ENCODE data around the gene BET1L. TPM values are rescaled to one million over a fixed set of nuclear protein-coding genes. Genes with fewer than 3 reads are reported as not detected.
A peak's percentile ranks its signal among the peaks of the same experiment; 100 is the strongest.
"Not testable (repeated sequence)": the region's sequence is repeated elsewhere in the genome, so short reads cannot be mapped to it uniquely, and the experiment has no call there.

Gene BET1L
- 5.3 TPM for total RNA-seq

- DNase-seq, result peak; percentile 98
Measured at GRCh38 chr11:207208-207862, at the start of gene BET1L, which contains the start of gene RIC8A. TSS of gene BET1L (minus strand) at chr11:207399. CDS start at chr11:207321, 78 bp downstream. TSS of gene RIC8A (plus strand) at chr11:207708. CDS start at chr11:208855, 1,147 bp downstream.

- no peak for DNase-seq
Measured at GRCh38 chr11:255816-256215, 48.6 kb upstream of the BET1L start.

- no peak for DNase-seq
Measured at GRCh38 chr11:255176-255575, 48.0 kb upstream of the BET1L start.

GRCh38 chr11:253886-254270, 46.7 kb upstream of the BET1L start:
- no peak for DNase-seq

GRCh38 chr11:253160-253885, 46.1 kb upstream of the BET1L start:
- no peak for DNase-seq

GRCh38 chr11:252666-253065, 45.5 kb upstream of the BET1L start:
- DNase-seq, result no peak

- DNase-seq, result no peak
Measured at GRCh38 chr11:251550-251949, 44.4 kb upstream of the BET1L start.

- no peak for DNase-seq
Measured at GRCh38 chr11:250740-251299, 43.6 kb upstream of the BET1L start.

GRCh38 chr11:250274-250673, 43.1 kb upstream of the BET1L start:
- no peak for DNase-seq

- no peak for DNase-seq
Measured at GRCh38 chr11:249062-249461, 41.9 kb upstream of the BET1L start.

GRCh38 chr11:244376-244775, 37.2 kb upstream of the BET1L start:
- DNase-seq, result no peak

- DNase-seq, result no peak
Measured at GRCh38 chr11:241634-242033, 34.4 kb upstream of the BET1L start.

GRCh38 chr11:240315-240714, 33.1 kb upstream of the BET1L start:
- no peak for DNase-seq

GRCh38 chr11:238346-238745, 31.1 kb upstream of the BET1L start:
- not testable (repeated sequence) for DNase-seq

- peak; percentile 76 for DNase-seq
Measured at GRCh38 chr11:236774-237767, 29.9 kb upstream of the BET1L start, which contains the start of gene PSMD13. TSS of gene PSMD13 (plus strand) at chr11:236976. CDS start at chr11:237050, 74 bp downstream.

- peak; percentile 77 for DNase-seq
Measured at GRCh38 chr11:235997-236773, 29.0 kb upstream of the BET1L start, which contains the start of gene SIRT3. TSS of gene SIRT3 (minus strand) at chr11:236342. CDS start at chr11:236328, 14 bp downstream.

- no peak for DNase-seq
Measured at GRCh38 chr11:235609-235996, 28.4 kb upstream of the BET1L start.

- no peak for DNase-seq
Measured at GRCh38 chr11:235180-235579, 28.0 kb upstream of the BET1L start.

- no peak for DNase-seq
Measured at GRCh38 chr11:232783-233565, 25.8 kb upstream of the BET1L start.

GRCh38 chr11:230431-230830, 23.2 kb upstream of the BET1L start:
- no peak for DNase-seq

Measured in occipital lobe (tissue), 2 donors.